A549 (cell line): Measurements from ENCODE around the gene UGT2A3. TPM values are rescaled to one million over a fixed set of nuclear protein-coding genes. Genes with fewer than 3 reads are reported as not detected.

Source experiments
- ATAC-seq, 2 experiments: fragments of 200-7000 bp in 1 of 2; fragments of >200 bp in 1 of 2; cut with Nextera tagmentation in 1 of 2; cut with Tn5 transposase in 1 of 2; 3 replicates each; pipeline versions ENCODE4 v1.8.0 to v1.9.1; 2018 to 2020; ENCODE audit warnings: mild to moderate bottlenecking in 1 of 2, moderate library complexity in 1 of 2
- CTCF ChIA-PET: fragments of 300-600 bp; sonication (Branson Sonifier 250); formaldehyde crosslinking; extraction: SDS; loops from one replicate; lab custom pipeline; 2021; ENCODE audit warnings: antibody characterized with exemption, inconsistent platforms; lab: Yijun Ruan, JAX
- POLR2A ChIA-PET: fragments of 350-600 bp; formaldehyde crosslinking; extraction: SDS; loops from one replicate; lab custom pipeline; 2021; ENCODE audit warnings: antibody characterized with exemption, inconsistent platforms; lab: Yijun Ruan, JAX
- DNase-seq, 2 experiments: peaks; one replicate each; pipeline versions ENCODE4 v3.0.0 to v3.0.0-alpha.2; 2011 to 2016; ENCODE audit warnings: low read depth in 1 of 2, low spot score in 1 of 2
- FAIRE-seq: peaks from 2 replicates; lab custom pipeline; 2011; peaks lifted over from hg19 to GRCh38; lab: Jason Lieb, UNC
- H3K27ac ChIP-seq, 2 experiments: fragments of >200 bp; sonication (Bioruptor Twin); formaldehyde crosslinking; 3 replicates each; pipeline ENCODE4 v1.5.1; 2016 to 2017
- H3K4me1 ChIP-seq: fragments of >200 bp; sonication (Bioruptor Twin); formaldehyde crosslinking; 3 replicates; pipeline ENCODE4 v1.6.1; 2016
- H3K4me2 ChIP-seq: fragments of >200 bp; sonication (Bioruptor Twin); formaldehyde crosslinking; 3 replicates; pipeline ENCODE4 v1.6.1; 2016
- H3K4me3 ChIP-seq: fragments of >200 bp; sonication (Bioruptor Twin); formaldehyde crosslinking; 3 replicates; pipeline ENCODE4 v1.5.1; 2016
- H3K9me3 ChIP-seq: fragments of >200 bp; sonication (Bioruptor Twin); formaldehyde crosslinking; 3 replicates; pipeline ENCODE4 v1.6.1; 2016
- BHLHE40 ChIP-seq: IDR thresholded peaks from 2 replicates; pipeline ENCODE4 v1.6.1; 2012; ENCODE audit warnings: low read depth, low read length, inconsistent platforms
- CHD4 ChIP-seq: fragments of 200-600 bp; sonication (generic); IDR thresholded peaks from 2 replicates; pipeline ENCODE4 v1.6.1; 2016; ENCODE audit warnings: antibody characterized with exemption, mild to moderate bottlenecking, borderline replicate concordance
- CTCF ChIP-seq: fragments of >200 bp; sonication (Bioruptor Twin); formaldehyde crosslinking; IDR thresholded peaks from 3 replicates; pipeline ENCODE4 v1.5.1; 2016
- E2F6 ChIP-seq: IDR thresholded peaks from 2 replicates; pipeline ENCODE4 v1.6.1; 2012; ENCODE audit warnings: low read depth, borderline replicate concordance
- EHF ChIP-seq: fragments of 250-450 bp; sonication (Bioruptor Pico); IDR thresholded peaks from 2 replicates; pipeline ENCODE4 v1.5.0; 2020; ENCODE audit warnings: mild to moderate bottlenecking
- EHMT2 ChIP-seq: fragments of 200-600 bp; sonication (generic); IDR thresholded peaks from 2 replicates; pipeline ENCODE4 v1.6.1; 2016; ENCODE audit warnings: antibody characterized with exemption, low read depth, mild to moderate bottlenecking, moderate library complexity
- FOSL2 ChIP-seq, 2 experiments: fragments of 450-650 bp in 1 of 2; fragments of >200 bp in 1 of 2; sonication (Bioruptor Twin) in 1 of 2; formaldehyde crosslinking; IDR thresholded peaks; 2 replicates each; pipeline versions ENCODE4 v1.5.0 to v1.6.1; 2016 to 2020; ENCODE audit warnings: mild to moderate bottlenecking in 1 of 2, moderate library complexity in 1 of 2
- HDAC2 ChIP-seq: fragments of 200-600 bp; sonication (generic); IDR thresholded peaks from 2 replicates; pipeline ENCODE4 v1.6.1; 2016
- HOXB13 ChIP-seq: fragments of 250-450 bp; sonication (Bioruptor Pico); IDR thresholded peaks from 2 replicates; pipeline ENCODE4 v1.5.0; 2020; ENCODE audit warnings: low read depth, mild to moderate bottlenecking, moderate library complexity
- KDM5A ChIP-seq: fragments of 200-600 bp; sonication (generic); IDR thresholded peaks from 2 replicates; pipeline ENCODE4 v1.6.1; 2016; ENCODE audit warnings: antibody characterized with exemption, mild to moderate bottlenecking
- MAX ChIP-seq: IDR thresholded peaks from 2 replicates; pipeline ENCODE4 v1.6.1; 2012
- MYC ChIP-seq: IDR thresholded peaks from 2 replicates; pipeline ENCODE4 v1.6.1; 2012; ENCODE audit warnings: mild to moderate bottlenecking, inconsistent platforms, low read length, improper control_type of control experiment, borderline replicate concordance
- RAD21 ChIP-seq, 2 experiments: fragments of >200 bp in 1 of 2; sonication (Bioruptor Twin) in 1 of 2; formaldehyde crosslinking in 1 of 2; IDR thresholded peaks in 1 of 2; conservative IDR thresholded peaks in 1 of 2; 2 replicates in 1 of 2; 3 replicates in 1 of 2; pipeline ENCODE4 v1.6.1; 2012 to 2018; ENCODE audit warnings: inconsistent platforms in 1 of 2
- SREBF2 ChIP-seq: fragments of 450-650 bp; IDR thresholded peaks from 2 replicates; pipeline ENCODE4 v1.6.1; 2014; ENCODE audit warnings: mild to moderate bottlenecking, moderate library complexity
- ZFP36 ChIP-seq: fragments of 450-650 bp; IDR thresholded peaks from 2 replicates; pipeline ENCODE4 v1.6.1; 2014; ENCODE audit warnings: borderline replicate concordance; ENCODE audit not compliant: partially characterized antibody
- ZSCAN20 ChIP-seq: fragments of 250-450 bp; sonication (Bioruptor Pico); IDR thresholded peaks from 2 replicates; pipeline ENCODE4 v1.8.0; 2022; ENCODE audit warnings: mild to moderate bottlenecking, moderate library complexity
- WGBS: methylation state at CpG from one replicate; pipeline ENCODE4 v1.1.6; 2017; ENCODE audit errors: missing lambda C conversion rate; 5-methylcytosine and 5-hydroxymethylcytosine counted together
- polyA plus RNA-seq, 4 experiments: library from polyadenylated mRNA; depleted of rRNA in 3 of 4; stranded (reverse); fragments of >200 nt; fragmentation: RNase III in 1 of 4; extraction: RNeasy Plus Mini Kit Qiagen cat#74134 plus additional on column Dnase treatment in 1 of 4; gene quantifications; 2 replicates in 3 of 4; 3 replicates in 1 of 4; pipeline ENCODE4 v1.2.3, GENCODE V29; 2011 to 2017

UGT2A3 gene
- polyA plus RNA-seq, 2 of the 4 experiments (the other 2 are of a cell fraction) = 0.37 to 0.59 TPM

GRCh38 chr4:68905939-68906779, 45.4 kb downstream of the UGT2A3 start:
- POLR2A ChIA-PET = no interaction called here
- Histone ChIP-seq H3K27ac (peak overlapping the region; percentile 69 to 86), H3K4me1 (peaks cover 36% of the 10 kb centered on the region), H3K4me2 (no peak overlapping the region), H3K9me3 (no peaks in the 10 kb centered on the region), H3K4me3 (no peak overlapping the region)
- no peak for TF ChIP-seq ZFP36
- FAIRE-seq (no peak), ATAC-seq (no peak), DNase-seq (no peak)
- WGBS = 94% methylated on average over 16 of the region's 16 CpGs
- CTCF ChIA-PET = no interaction called here

GRCh38 chr4:68905598-68905938, 46.0 kb downstream of the UGT2A3 start:
- POLR2A ChIA-PET = no interaction called here
- no peaks in the 10 kb centered on the region for H3K9me3 ChIP-seq
- H3K4me2 ChIP-seq = no peak overlapping the region
- H3K27ac ChIP-seq = peak overlapping the region; percentile 69 to 86
- WGBS = 90% methylated on average over 2 of the region's 2 CpGs
- FAIRE-seq (no peak), ATAC-seq (no peak), DNase-seq (no peak)
- TF ChIP-seq EHMT2 (no peak), KDM5A (no peak), HDAC2 (no peak), ZSCAN20 (no peak), CHD4 (no peak), CTCF (no peak), MAX (no peak), E2F6 (no peak), FOSL2 (IDR thresholded peaks at IDR 0.05) (no peak), FOSL2 (CRISPR knock-in tag; IDR thresholded peaks at IDR 0.05) (no peak), SREBF2 (no peak), MYC (no peak)
- peaks cover 36% of the 10 kb centered on the region for H3K4me1 ChIP-seq
- no peak overlapping the region for H3K4me3 ChIP-seq
- CTCF ChIA-PET = no interaction called here

GRCh38 chr4:68904786-68905185, 46.8 kb downstream of the UGT2A3 start:
- Histone ChIP-seq H3K4me1 (peaks cover 36% of the 10 kb centered on the region), H3K4me2 (no peak overlapping the region), H3K9me3 (no peaks in the 10 kb centered on the region), H3K27ac (peak overlapping the region; percentile 48 to 86; a peak in 5 of 6 replicates), H3K4me3 (no peak overlapping the region)
- DNase-seq (no peak), ATAC-seq (peak in 1 of 2 experiments; percentile 55; a peak in 2 of 6 replicates), FAIRE-seq (no peak)
- CTCF ChIA-PET = no interaction called here
- no peak for TF ChIP-seq EHF (CRISPR knock-in tag)
- TF ChIP-seq BHLHE40 = no peak
- TF ChIP-seq RAD21 (conservative IDR thresholded peaks at IDR 0.05 in 1 of 2, IDR thresholded peaks at IDR 0.05 in 1 of 2) = peak in 1 of 2 experiments; percentile 17; a peak in 1 of 5 replicates
- WGBS = 77% methylated on average over 6 of the region's 6 CpGs
- POLR2A ChIA-PET = no interaction called here

GRCh38 chr4:68896749-68897148, 54.9 kb downstream of the UGT2A3 start:
- 40% methylated on average over 1 of the region's 1 CpG for WGBS
- H3K9me3 ChIP-seq = peaks cover 8% of the 10 kb centered on the region; the same call in 1 of the 3 replicates
- H3K27ac ChIP-seq = peak overlapping the region; percentile 58 to 62; a peak in 2 of 6 replicates
- no peak for FAIRE-seq
- CTCF ChIA-PET = no interaction called here
- TF ChIP-seq HOXB13 (CRISPR knock-in tag) = no peak
- TF ChIP-seq, all 56 proteins: peak for 0
- Histone ChIP-seq H3K4me3 (no peak overlapping the region), H3K4me2 (no peak overlapping the region), H3K4me1 (peaks cover 22% of the 10 kb centered on the region; the same call in 2 of the 3 replicates)
- no peak for ATAC-seq
- POLR2A ChIA-PET = no interaction called here
- DNase-seq = no peak
